Neuronal stem cell (in vitro differentiated cells): ENCODE results near the gene RNASEH1.

Source experiments
- DNase-seq: peaks from one replicate; pipeline ENCODE4 v3.0.0-alpha.2; 2013; ENCODE audit warnings: low spot score
- H2AFZ ChIP-seq: one replicate; pipeline ENCODE4 v1.6.1; 2013; ENCODE audit warnings: mild to moderate bottlenecking, low read length, inconsistent platforms
- H2AK5ac ChIP-seq: 2 replicates; pipeline ENCODE4 v1.6.1; 2013; ENCODE audit warnings: low read depth, mild to moderate bottlenecking, inconsistent platforms, low read length, moderate library complexity, mixed read lengths
- H2BK120ac ChIP-seq: 2 replicates; pipeline ENCODE4 v1.6.1; 2013; ENCODE audit warnings: low read depth, mild to moderate bottlenecking, inconsistent platforms, low read length, moderate library complexity, mixed read lengths
- H2BK12ac ChIP-seq: one replicate; pipeline ENCODE4 v1.6.1; 2013; ENCODE audit warnings: low read length, inconsistent platforms
- H2BK15ac ChIP-seq: 2 replicates; pipeline ENCODE4 v1.6.1; 2013; ENCODE audit warnings: mild to moderate bottlenecking, low read length, inconsistent platforms, mixed read lengths
- H2BK5ac ChIP-seq: one replicate; pipeline ENCODE4 v1.6.1; 2013; ENCODE audit warnings: inconsistent platforms, mild to moderate bottlenecking, low read length, moderate library complexity
- H3K14ac ChIP-seq: one replicate; pipeline ENCODE4 v1.6.1; 2013; ENCODE audit warnings: low read length, inconsistent platforms
- H3K18ac ChIP-seq: 2 replicates; pipeline ENCODE4 v1.6.1; 2013; ENCODE audit warnings: low read length, inconsistent platforms
- H3K23ac ChIP-seq: 2 replicates; pipeline ENCODE4 v1.6.1; 2013; ENCODE audit warnings: low read depth, mild to moderate bottlenecking, mixed read lengths, low read length, inconsistent platforms; ENCODE audit not compliant: poor library complexity
- H3K27ac ChIP-seq: replicated peaks from 3 replicates; pipeline ENCODE4 v1.5.1; 2013; ENCODE audit warnings: low read length, inconsistent platforms
- H3K27me3 ChIP-seq, 3 experiments: 2 replicates each; pipeline ENCODE4 v1.6.1; 2013; ENCODE audit warnings: low read length in 3 of 3, mild to moderate bottlenecking in 2 of 3, inconsistent platforms in 1 of 3, low read depth in 1 of 3, mixed read lengths in 1 of 3, moderate library complexity in 1 of 3; ENCODE audit not compliant: control insufficient read depth in 3 of 3, insufficient read depth in 3 of 3
- H3K36me3 ChIP-seq, 2 donors: replicated peaks in 1 of 2; 2 replicates each; pipeline ENCODE4 v1.6.1; 2013; ENCODE audit warnings: low read length in 2 of 2; ENCODE audit not compliant: control insufficient read depth in 2 of 2, insufficient read depth in 2 of 2
- H3K4ac ChIP-seq: 2 replicates; pipeline ENCODE4 v1.6.1; 2013; ENCODE audit warnings: inconsistent platforms, mild to moderate bottlenecking, low read length, moderate library complexity
- H3K4me1 ChIP-seq, 2 donors: 1 replicate in 1 of 2; 2 replicates in 1 of 2; pipeline ENCODE4 v1.6.1; 2013; ENCODE audit warnings: low read length in 2 of 2, low read depth in 1 of 2; ENCODE audit not compliant: control insufficient read depth in 2 of 2, insufficient read depth in 1 of 2
- H3K4me2 ChIP-seq: one replicate; pipeline ENCODE4 v1.6.1; 2013; ENCODE audit warnings: mild to moderate bottlenecking, low read length, inconsistent platforms; ENCODE audit not compliant: insufficient read depth, poor library complexity, severe bottlenecking
- H3K4me3 ChIP-seq, 2 donors: 2 replicates each; pipeline ENCODE4 v1.5.1; 2013; ENCODE audit warnings: low read length in 2 of 2, mild to moderate bottlenecking in 2 of 2, inconsistent platforms in 1 of 2, moderate library complexity in 1 of 2
- H3K79me1 ChIP-seq: one replicate; pipeline ENCODE4 v1.6.1; 2013; ENCODE audit warnings: low read depth, mild to moderate bottlenecking, inconsistent platforms, low read length, moderate library complexity
- H3K9ac ChIP-seq: one replicate; pipeline ENCODE4 v1.6.1; 2013; ENCODE audit warnings: mild to moderate bottlenecking, low read depth, low read length, inconsistent platforms; ENCODE audit not compliant: poor library complexity
- H3K9me3 ChIP-seq, 2 donors: replicated peaks in 1 of 2; 2 replicates each; pipeline versions ENCODE3 to v1.6.1; 2013; ENCODE audit warnings: low read length in 2 of 2, mild to moderate bottlenecking in 2 of 2, inconsistent platforms in 1 of 2, low read depth in 1 of 2, mixed read lengths in 1 of 2, moderate library complexity in 1 of 2; ENCODE audit not compliant: control insufficient read depth in 2 of 2, insufficient read depth in 1 of 2
- H4K8ac ChIP-seq: one replicate; pipeline ENCODE4 v1.6.1; 2013; ENCODE audit warnings: low read depth, mild to moderate bottlenecking, inconsistent platforms, low read length, moderate library complexity
- H4K91ac ChIP-seq: one replicate; pipeline ENCODE4 v1.6.1; 2013; ENCODE audit warnings: low read length, low read depth, mild to moderate bottlenecking, inconsistent platforms; ENCODE audit not compliant: poor library complexity
- WGBS, 2 donors: extraction: QIAGEN DNeasy Blood & Tissue Kit; methylation state at CpG; one replicate each; pipeline ENCODE4 v1.1.7; 2013; ENCODE audit warnings: missing lambda C conversion rate in 2 of 2, mixed read lengths in 1 of 2; ENCODE audit not compliant: insufficient read length in 2 of 2, insufficient replicate concordance in 1 of 2; ENCODE audit errors: extremely low coverage in 2 of 2; 5-methylcytosine and 5-hydroxymethylcytosine counted together

Gene RNASEH1

GRCh38 chr2:3532941-3533340 lies 25.2 kb downstream of the RNASEH1 start:
- Histone ChIP-seq H2AFZ (peak overlapping the region; percentile 32), H3K14ac (no peak overlapping the region), H3K36me3 (peaks cover 1 to 8% of the 10 kb centered on the region in 2 donors), H4K91ac (no peak overlapping the region), H4K8ac (no peak overlapping the region), H3K27me3 (peaks cover 0 to 1% (median 0%) of the 10 kb centered on the region in 3 experiments), H3K4me3 (no peak overlapping the region), H3K9me3 (peaks cover 0 to 3% of the 10 kb centered on the region in 2 donors), H3K23ac (no peak overlapping the region), H2BK5ac (no peak overlapping the region), H2BK120ac (no peak overlapping the region), H2BK12ac (no peak overlapping the region), H3K9ac (no peak overlapping the region), H3K79me1 (no peaks in the 10 kb centered on the region), H3K27ac (no peak overlapping the region), H3K4me1 (peaks cover 1 to 14% of the 10 kb centered on the region in 2 donors), H2AK5ac (no peak overlapping the region), H3K4me2 (no peak overlapping the region), H2BK15ac (no peak overlapping the region), H3K4ac (no peak overlapping the region), H3K18ac (no peak overlapping the region)
- no peak for DNase-seq
- whole genome bisulfite sequencing, 2 donors: no CpG with 5 or more reads among the region's 12 CpGs

- H3K9ac ChIP-seq: peak overlapping the region; percentile 13
- H3K27ac ChIP-seq: no peak overlapping the region
- H3K4me3 ChIP-seq: no peak overlapping the region
- no CpG with 5 or more reads among the region's 24 CpGs for WGBS, 2 donors
- peaks cover 8% of the 10 kb centered on the region in 2 donors for H3K36me3 ChIP-seq
- no peak overlapping the region for H3K18ac ChIP-seq
- H2AK5ac ChIP-seq: no peak overlapping the region
- no peak overlapping the region for H3K4ac ChIP-seq
- no peak overlapping the region for H3K4me2 ChIP-seq
- peak overlapping the region; percentile 74 for H3K23ac ChIP-seq
- H2AFZ ChIP-seq: no peak overlapping the region
- H4K91ac ChIP-seq: no peak overlapping the region
- H3K14ac ChIP-seq: peak overlapping the region; percentile 43
- H2BK15ac ChIP-seq: peak overlapping the region; percentile 23
- H3K4me1 ChIP-seq: peaks cover 8% of the 10 kb centered on the region in 2 donors
- no peak overlapping the region for H2BK12ac ChIP-seq
- H2BK120ac ChIP-seq: no peak overlapping the region
- H2BK5ac ChIP-seq: no peak overlapping the region
- no peak overlapping the region for H4K8ac ChIP-seq
- peaks cover 0 to 9% (median 0%) of the 10 kb centered on the region in 3 experiments for H3K27me3 ChIP-seq
- H3K79me1 ChIP-seq: peaks cover 4% of the 10 kb centered on the region
- H3K9me3 ChIP-seq: peaks cover 0 to 10% of the 10 kb centered on the region in 2 donors
- no peak for DNase-seq
These were observed 28.7 kb downstream of the RNASEH1 start for GRCh38 chr2:3529316-3530025.

GRCh38 chr2:3527886-3528785 lies 30.0 kb downstream of the RNASEH1 start:
- peak overlapping the region; percentile 85 for H3K4ac ChIP-seq
- peak overlapping the region; percentile 53 for H2BK12ac ChIP-seq
- peak overlapping the region; percentile 61 for H3K9ac ChIP-seq
- H2AFZ ChIP-seq: no peak overlapping the region
- peak overlapping the region in 1 of 2 donors; percentile 69 for H3K4me3 ChIP-seq
- H3K4me1 ChIP-seq: peaks cover 0 to 8% of the 10 kb centered on the region in 2 donors
- peaks cover 0 to 9% (median 0%) of the 10 kb centered on the region in 3 experiments for H3K27me3 ChIP-seq
- peak overlapping the region; percentile 99 for H4K8ac ChIP-seq
- H3K36me3 ChIP-seq: peaks cover 8% of the 10 kb centered on the region in 2 donors
- peaks cover 0 to 9% of the 10 kb centered on the region in 2 donors for H3K9me3 ChIP-seq
- H3K27ac ChIP-seq: no peak overlapping the region
- H2AK5ac ChIP-seq: no peak overlapping the region
- WGBS, 2 donors: 100% methylated on average over 2 of the region's 40 CpGs; no CpG with 5 or more reads in 1 of the 2 donors
- peaks cover 4% of the 10 kb centered on the region for H3K79me1 ChIP-seq
- H3K14ac ChIP-seq: peak overlapping the region; percentile 86
- DNase-seq: no peak
- peak overlapping the region; percentile 35 for H4K91ac ChIP-seq
- peak overlapping the region; percentile 44 for H3K18ac ChIP-seq
- H2BK5ac ChIP-seq: no peak overlapping the region
- H2BK120ac ChIP-seq: no peak overlapping the region
- no peak overlapping the region for H2BK15ac ChIP-seq
- peak overlapping the region; percentile 94 for H3K23ac ChIP-seq
- no peak overlapping the region for H3K4me2 ChIP-seq

GRCh38 chr2:3526871-3527270 lies 31.3 kb downstream of the RNASEH1 start:
- Histone ChIP-seq H3K4me2 (no peak overlapping the region), H3K9ac (no peak overlapping the region), H3K4me1 (peaks cover 0 to 8% of the 10 kb centered on the region in 2 donors), H4K91ac (no peak overlapping the region), H3K79me1 (peaks cover 4% of the 10 kb centered on the region), H3K4ac (no peak overlapping the region), H3K18ac (peak overlapping the region; percentile 32), H3K9me3 (peaks cover 0 to 9% of the 10 kb centered on the region in 2 donors), H3K23ac (no peak overlapping the region), H2AFZ (no peak overlapping the region), H3K14ac (peak overlapping the region; percentile 86), H2BK120ac (no peak overlapping the region), H3K4me3 (peak overlapping the region in 1 of 2 donors; percentile 69), H4K8ac (no peak overlapping the region), H3K27me3 (peaks cover 0 to 9% (median 0%) of the 10 kb centered on the region in 3 experiments), H2AK5ac (no peak overlapping the region), H2BK15ac (no peak overlapping the region), H2BK12ac (no peak overlapping the region), H3K27ac (no peak overlapping the region), H2BK5ac (no peak overlapping the region), H3K36me3 (peaks cover 0 to 8% of the 10 kb centered on the region in 2 donors)
- no peak for DNase-seq
- no CpG with 5 or more reads among the region's 22 CpGs for WGBS, 2 donors
